Coronary artery (tissue), 2 donors: ENCODE data around the gene PLCB3.

ENCODE experiments used
- DNase-seq: peaks from one replicate; pipeline ENCODE4 v3.0.0-alpha.2; 2017; ENCODE audit warnings: low spot score
- H3K27ac ChIP-seq, 2 donors: fragments of 200-600 bp; sonication (generic); one replicate each; pipeline ENCODE4 v1.5.1; 2016 to 2019
- H3K4me3 ChIP-seq: fragments of 200-600 bp; sonication (generic); 2 replicates; pipeline ENCODE4 v1.5.1; 2016; ENCODE audit warnings: mild to moderate bottlenecking, moderate library complexity
- TF ChIP-seq, protein P1 (sequence below): fragments of 200-600 bp; sonication (generic); IDR thresholded peaks from one replicate; pipeline ENCODE4 v1.5.1; 2019; ENCODE audit warnings: antibody characterized with exemption

The PLCB3 gene

DNA sequence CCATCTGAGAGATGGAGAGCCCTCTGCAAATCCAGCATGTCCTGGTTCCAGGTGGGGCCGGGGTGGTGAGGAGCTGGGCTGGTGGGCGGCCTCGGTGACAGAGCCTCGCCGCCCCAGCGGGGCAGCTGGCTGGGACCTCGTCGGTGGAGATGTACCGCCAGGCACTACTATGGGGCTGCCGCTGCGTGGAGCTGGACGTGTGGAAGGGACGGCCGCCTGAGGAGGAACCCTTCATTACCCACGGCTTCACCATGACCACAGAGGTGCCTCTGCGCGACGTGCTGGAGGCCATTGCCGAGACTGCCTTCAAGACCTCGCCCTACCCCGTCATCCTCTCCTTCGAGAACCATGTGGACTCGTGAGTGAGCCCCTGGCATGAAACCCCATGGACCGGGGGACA is 7.0 kb downstream of the PLCB3 start:
- TF ChIP-seq, protein P1, sequence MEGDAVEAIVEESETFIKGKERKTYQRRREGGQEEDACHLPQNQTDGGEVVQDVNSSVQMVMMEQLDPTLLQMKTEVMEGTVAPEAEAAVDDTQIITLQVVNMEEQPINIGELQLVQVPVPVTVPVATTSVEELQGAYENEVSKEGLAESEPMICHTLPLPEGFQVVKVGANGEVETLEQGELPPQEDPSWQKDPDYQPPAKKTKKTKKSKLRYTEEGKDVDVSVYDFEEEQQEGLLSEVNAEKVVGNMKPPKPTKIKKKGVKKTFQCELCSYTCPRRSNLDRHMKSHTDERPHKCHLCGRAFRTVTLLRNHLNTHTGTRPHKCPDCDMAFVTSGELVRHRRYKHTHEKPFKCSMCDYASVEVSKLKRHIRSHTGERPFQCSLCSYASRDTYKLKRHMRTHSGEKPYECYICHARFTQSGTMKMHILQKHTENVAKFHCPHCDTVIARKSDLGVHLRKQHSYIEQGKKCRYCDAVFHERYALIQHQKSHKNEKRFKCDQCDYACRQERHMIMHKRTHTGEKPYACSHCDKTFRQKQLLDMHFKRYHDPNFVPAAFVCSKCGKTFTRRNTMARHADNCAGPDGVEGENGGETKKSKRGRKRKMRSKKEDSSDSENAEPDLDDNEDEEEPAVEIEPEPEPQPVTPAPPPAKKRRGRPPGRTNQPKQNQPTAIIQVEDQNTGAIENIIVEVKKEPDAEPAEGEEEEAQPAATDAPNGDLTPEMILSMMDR: no peak
- Histone ChIP-seq H3K27ac (no peak overlapping the region), H3K4me3 (no peak overlapping the region)
- no peak for DNase-seq

DNA sequence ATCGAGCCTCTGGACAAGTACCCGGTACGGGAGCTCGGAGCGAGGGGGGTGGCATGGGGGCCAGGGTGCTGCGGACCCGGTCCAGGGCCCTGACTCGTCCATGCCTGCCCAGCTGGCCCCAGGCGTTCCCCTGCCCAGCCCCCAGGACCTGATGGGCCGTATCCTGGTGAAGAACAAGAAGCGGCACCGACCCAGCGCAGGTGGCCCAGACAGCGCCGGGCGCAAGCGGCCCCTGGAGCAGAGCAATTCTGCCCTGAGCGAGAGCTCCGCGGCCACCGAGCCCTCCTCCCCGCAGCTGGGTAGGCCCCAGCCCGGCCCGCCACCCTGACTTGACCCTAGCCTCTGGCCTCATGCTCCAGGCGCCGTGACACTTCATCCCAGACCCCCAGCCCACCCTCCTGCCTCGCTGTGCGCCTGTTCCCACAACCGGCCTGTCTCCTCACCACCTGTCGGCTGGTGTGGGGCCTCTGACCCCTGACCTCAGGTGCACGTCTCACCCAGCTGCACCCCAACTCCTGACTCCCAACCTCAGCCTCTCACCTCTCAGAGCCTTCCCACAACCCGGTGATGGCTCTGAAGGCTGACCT is 7.7 kb downstream of the PLCB3 start:
- no peak overlapping the region for H3K4me3 ChIP-seq

DNA sequence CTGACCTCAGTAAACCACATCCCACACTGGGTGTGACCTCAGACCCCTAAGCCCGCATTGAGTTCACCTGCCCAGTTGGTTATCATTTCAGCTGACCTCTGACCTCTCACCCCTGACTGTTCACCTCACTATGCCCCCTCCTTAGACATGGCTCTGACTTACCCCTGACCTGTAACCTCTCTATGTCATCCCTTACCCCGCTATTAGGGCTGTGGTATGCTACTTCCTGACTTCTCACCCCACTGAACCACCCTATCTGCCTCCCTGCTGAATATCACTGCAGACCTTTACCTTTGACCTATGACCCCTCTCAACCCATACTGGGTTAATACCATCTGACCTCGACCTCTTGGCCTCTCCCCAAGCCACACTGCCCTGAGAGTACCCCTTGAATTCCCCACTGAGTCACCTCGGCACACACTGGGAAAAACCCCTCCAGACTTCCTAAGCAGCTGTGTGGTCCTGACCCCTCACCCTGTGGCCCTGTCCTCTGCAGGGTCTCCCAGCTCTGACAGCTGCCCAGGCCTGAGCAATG is 8.3 kb downstream of the PLCB3 start:
- TF ChIP-seq, protein P1: no peak
- Histone ChIP-seq H3K27ac (no peak overlapping the region), H3K4me3 (no peak overlapping the region)
- no peak for DNase-seq

More for the DNA sequence above, 7.7 kb downstream of the PLCB3 start:
- no peak for DNase-seq
- H3K27ac ChIP-seq: no peak overlapping the region
- TF ChIP-seq, protein P1: no peak

DNA sequence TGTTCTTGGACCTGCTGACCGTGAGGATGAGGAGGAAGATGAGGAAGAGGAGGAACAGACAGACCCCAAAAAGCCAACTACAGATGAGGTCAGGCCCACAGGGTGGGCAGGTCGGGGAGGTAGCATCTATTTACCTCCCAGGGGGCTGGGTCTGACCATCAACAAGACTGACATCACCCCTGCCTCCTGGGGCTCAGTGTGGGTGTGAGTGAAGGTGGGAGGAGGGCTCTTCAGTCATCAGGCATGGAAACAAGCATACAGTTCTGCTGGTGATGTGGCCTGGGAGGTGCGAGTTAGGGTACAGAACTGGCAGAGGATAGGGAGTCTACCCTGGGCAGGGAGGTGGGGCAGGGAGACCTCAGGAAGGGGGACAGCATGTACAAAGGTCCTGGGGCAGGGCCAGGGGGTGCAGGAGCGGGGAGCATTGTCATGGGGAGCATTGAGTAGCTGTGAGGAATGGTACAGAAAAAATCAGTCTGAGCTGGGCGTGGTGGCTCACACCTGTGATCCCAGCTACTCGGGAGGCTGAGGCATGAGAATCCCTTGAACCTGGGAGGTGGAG is 8.9 kb downstream of the PLCB3 start:
- TF ChIP-seq, protein P1: no peak
- no peak for DNase-seq
- H3K4me3 ChIP-seq: no peak overlapping the region
- no peak overlapping the region for H3K27ac ChIP-seq

DNA sequence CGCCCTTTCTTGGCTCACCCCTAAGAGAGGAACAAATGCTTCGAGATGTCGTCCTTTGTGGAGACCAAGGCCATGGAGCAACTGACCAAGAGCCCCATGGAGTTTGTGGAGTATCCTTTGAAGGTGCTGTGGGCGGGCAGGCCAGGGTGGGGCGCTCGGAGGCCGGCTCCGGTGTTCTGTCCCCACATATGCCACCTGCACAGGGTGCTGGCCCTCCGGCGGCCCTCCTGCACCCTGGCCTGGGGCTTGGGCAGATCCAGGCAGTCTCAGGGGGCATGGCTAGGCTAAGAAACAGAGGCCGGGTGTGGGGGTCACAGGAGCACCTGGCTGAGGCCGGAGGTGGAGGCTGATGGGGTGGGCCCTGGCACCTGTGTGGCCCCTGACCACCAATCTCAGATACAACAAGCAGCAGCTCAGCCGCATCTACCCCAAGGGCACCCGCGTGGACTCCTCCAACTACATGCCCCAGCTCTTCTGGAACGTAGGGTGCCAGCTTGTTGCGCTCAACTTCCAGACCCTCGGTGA is 10.3 kb downstream of the PLCB3 start:
- TF ChIP-seq, protein P1: no peak

DNA sequence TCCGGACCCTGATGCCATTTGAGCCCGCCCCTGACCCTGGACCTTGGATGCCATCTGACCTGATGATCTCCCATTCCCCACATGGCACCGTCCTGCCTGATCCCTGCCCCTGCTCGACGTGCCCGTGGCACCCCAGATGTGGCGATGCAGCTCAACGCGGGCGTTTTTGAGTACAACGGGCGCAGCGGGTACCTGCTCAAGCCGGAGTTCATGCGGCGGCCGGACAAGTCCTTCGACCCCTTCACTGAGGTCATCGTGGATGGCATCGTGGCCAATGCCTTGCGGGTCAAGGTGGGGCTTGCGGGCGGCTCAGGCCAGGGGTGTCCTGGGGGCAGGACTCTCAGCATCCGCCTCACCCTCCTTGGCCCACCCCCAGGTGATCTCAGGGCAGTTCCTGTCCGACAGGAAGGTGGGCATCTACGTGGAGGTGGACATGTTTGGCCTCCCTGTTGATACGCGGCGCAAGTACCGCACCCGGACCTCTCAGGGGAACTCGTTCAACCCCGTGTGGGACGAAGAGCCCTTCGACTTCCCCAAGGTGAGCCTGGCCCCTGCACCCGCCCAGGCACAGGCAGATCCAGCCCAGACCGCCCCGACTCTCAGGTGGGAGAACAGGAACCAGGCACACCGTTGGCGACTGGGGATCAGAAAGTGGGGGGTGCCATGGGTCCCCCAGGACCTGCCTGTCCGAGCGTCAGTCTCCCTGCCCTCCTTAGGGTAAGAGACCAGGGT is 11.1 kb downstream of the PLCB3 start:
- Histone ChIP-seq H3K4me3 (no peak overlapping the region), H3K27ac (no peak overlapping the region)
- DNase-seq: no peak
- TF ChIP-seq, protein P1: no peak

More for the DNA sequence above, 10.3 kb downstream of the PLCB3 start:
- Histone ChIP-seq H3K27ac (no peak overlapping the region), H3K4me3 (no peak overlapping the region)
- DNase-seq: no peak
